Stimulated activated CD4-positive, alpha-beta T cell treated with anti-CD3 and anti-CD28 coated beads, Interleukin-4, amount 100 ng/mL, for 4 hours (primary cell): ENCODE measurements around the gene DAZ2.
"Not testable (repeated sequence)": the region's sequence is repeated elsewhere in the genome, so short reads cannot be mapped to it uniquely, and the experiment has no call there.

Experiments used
- DNase-seq, 2 experiments: peaks; one replicate each; pipeline ENCODE4 v3.0.0-alpha.2; 2020

DAZ2 gene, protein sequence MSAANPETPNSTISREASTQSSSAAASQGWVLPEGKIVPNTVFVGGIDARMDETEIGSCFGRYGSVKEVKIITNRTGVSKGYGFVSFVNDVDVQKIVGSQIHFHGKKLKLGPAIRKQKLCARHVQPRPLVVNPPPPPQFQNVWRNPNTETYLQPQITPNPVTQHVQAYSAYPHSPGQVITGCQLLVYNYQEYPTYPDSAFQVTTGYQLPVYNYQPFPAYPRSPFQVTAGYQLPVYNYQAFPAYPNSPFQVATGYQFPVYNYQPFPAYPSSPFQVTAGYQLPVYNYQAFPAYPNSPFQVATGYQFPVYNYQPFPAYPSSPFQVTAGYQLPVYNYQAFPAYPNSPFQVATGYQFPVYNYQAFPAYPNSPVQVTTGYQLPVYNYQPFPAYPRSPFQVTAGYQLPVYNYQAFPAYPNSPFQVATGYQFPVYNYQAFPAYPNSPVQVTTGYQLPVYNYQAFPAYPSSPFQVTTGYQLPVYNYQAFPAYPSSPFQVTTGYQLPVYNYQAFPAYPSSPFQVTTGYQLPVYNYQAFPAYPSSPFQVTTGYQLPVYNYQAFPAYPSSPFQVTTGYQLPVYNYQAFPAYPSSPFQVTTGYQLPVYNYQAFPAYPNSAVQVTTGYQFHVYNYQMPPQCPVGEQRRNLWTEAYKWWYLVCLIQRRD

DNA sequence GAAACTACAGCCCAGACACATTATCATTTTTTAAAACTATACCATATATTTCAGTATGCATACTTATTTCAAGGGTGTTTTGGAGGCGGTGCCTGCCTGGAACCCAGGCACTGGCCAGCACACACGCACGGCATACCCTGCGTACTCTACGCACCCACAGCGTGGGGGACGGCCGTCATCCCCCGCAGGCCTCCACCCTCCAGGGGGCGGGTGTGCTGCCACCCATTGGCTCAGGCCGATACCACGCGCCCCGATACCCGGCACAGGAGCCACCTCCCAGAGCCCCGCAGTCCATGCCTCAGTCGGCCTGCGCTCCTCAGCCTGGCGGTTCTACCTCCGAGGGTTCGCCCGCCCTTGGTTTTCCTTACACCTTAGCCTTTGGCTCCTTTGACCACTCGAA lies at the start of gene DAZ2:
DAZ2 (plus strand) TSS at position 301 of the 400 bp plus-strand sequence. CDS start 208 bp downstream, outside the sequence.
- not testable (repeated sequence) for DNase-seq

DNA sequence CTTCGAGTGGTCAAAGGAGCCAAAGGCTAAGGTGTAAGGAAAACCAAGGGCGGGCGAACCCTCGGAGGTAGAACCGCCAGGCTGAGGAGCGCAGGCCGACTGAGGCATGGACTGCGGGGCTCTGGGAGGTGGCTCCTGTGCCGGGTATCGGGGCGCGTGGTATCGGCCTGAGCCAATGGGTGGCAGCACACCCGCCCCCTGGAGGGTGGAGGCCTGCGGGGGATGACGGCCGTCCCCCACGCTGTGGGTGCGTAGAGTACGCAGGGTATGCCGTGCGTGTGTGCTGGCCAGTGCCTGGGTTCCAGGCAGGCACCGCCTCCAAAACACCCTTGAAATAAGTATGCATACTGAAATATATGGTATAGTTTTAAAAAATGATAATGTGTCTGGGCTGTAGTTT lies 20.4 kb upstream of the DAZ2 start, which contains the start of gene DAZ1:
DAZ1 (minus strand) TSS at position 101 of the 400 bp plus-strand sequence. CDS start 208 bp downstream, outside the sequence.
- not testable (repeated sequence) for DNase-seq

DNA sequence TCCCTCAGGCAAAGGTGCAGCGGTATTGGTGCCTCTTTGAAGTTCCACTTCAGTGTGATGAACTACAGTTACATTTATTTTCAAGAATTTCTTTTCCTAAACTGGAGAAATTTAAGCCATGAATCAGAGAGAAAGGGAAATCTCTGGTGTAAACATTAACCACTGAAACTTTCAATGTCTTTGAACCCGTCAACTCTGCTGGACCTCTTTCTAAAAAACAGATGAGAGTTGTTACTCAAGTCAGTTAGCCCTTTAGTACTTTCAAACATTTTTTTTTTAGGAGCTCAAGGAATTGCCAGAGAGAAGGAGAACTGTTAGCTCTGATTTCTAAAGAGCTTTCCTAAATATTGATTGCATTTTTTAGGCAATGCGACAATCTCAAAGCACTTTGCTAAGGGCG lies 11.9 kb upstream of the DAZ2 start:
- DNase-seq = not testable (repeated sequence)

DNA sequence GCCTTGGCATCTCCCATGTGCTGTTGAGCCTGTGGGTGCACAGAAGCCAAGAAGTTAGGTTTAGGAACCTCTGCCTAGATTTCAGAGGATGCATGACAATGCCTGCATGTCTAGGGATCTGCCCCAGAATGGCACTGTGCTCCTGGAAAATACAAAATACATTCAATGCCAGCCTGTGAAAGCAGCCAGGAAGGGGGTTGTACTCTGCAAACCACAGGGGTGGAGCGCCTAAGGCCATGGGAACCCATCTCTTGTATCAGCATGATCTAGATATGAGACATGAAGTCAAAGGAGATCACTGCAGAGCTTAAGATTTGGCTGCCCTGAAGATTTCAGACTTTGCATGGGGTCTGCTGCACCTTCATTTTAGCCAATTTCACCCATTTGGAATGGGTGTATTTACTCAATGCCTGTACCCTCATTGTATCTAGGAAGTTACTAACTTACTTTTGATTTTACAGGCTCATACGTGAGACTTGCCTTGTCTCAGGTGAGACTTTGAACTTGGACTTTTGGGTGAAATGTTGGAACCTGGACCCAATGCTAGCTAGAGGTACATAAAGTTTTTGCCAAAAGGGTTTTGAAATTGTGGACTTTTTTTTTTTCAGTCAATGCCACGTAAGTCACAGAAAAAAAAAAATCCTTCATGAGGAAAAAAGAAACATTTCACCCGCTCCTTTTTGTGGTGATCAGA lies 9.4 kb upstream of the DAZ2 start:
- DNase-seq = not testable (repeated sequence)

DNA sequence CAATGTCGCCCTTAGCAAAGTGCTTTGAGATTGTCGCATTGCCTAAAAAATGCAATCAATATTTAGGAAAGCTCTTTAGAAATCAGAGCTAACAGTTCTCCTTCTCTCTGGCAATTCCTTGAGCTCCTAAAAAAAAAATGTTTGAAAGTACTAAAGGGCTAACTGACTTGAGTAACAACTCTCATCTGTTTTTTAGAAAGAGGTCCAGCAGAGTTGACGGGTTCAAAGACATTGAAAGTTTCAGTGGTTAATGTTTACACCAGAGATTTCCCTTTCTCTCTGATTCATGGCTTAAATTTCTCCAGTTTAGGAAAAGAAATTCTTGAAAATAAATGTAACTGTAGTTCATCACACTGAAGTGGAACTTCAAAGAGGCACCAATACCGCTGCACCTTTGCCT lies 8.7 kb upstream of the DAZ2 start:
- not testable (repeated sequence) for DNase-seq
